A549 (cell line): ENCODE data around the gene MYF5. TPM values are rescaled to one million over a fixed set of nuclear protein-coding genes. Genes with fewer than 3 reads are reported as not detected.

Experiments used
- ATAC-seq, 2 experiments: fragments of 200-7000 bp in 1 of 2; fragments of >200 bp in 1 of 2; cut with Nextera tagmentation in 1 of 2; cut with Tn5 transposase in 1 of 2; 3 replicates each; pipeline versions ENCODE4 v1.8.0 to v1.9.1; 2018 to 2020; ENCODE audit warnings: mild to moderate bottlenecking in 1 of 2, moderate library complexity in 1 of 2
- CTCF ChIA-PET: fragments of 300-600 bp; sonication (Branson Sonifier 250); formaldehyde crosslinking; extraction: SDS; loops from one replicate; lab custom pipeline; 2021; ENCODE audit warnings: antibody characterized with exemption, inconsistent platforms; lab: Yijun Ruan, JAX
- POLR2A ChIA-PET: fragments of 350-600 bp; formaldehyde crosslinking; extraction: SDS; loops from one replicate; lab custom pipeline; 2021; ENCODE audit warnings: antibody characterized with exemption, inconsistent platforms; lab: Yijun Ruan, JAX
- DNase-seq, 2 experiments: peaks; one replicate each; pipeline versions ENCODE4 v3.0.0 to v3.0.0-alpha.2; 2011 to 2016; ENCODE audit warnings: low read depth in 1 of 2, low spot score in 1 of 2
- FAIRE-seq: peaks from 2 replicates; lab custom pipeline; 2011; peaks lifted over from hg19 to GRCh38; lab: Jason Lieb, UNC
- H3K27ac ChIP-seq, 2 experiments: fragments of >200 bp; sonication (Bioruptor Twin); formaldehyde crosslinking; 3 replicates each; pipeline ENCODE4 v1.5.1; 2016 to 2017
- H3K4me1 ChIP-seq: fragments of >200 bp; sonication (Bioruptor Twin); formaldehyde crosslinking; 3 replicates; pipeline ENCODE4 v1.6.1; 2016
- H3K4me2 ChIP-seq: fragments of >200 bp; sonication (Bioruptor Twin); formaldehyde crosslinking; 3 replicates; pipeline ENCODE4 v1.6.1; 2016
- H3K4me3 ChIP-seq: fragments of >200 bp; sonication (Bioruptor Twin); formaldehyde crosslinking; 3 replicates; pipeline ENCODE4 v1.5.1; 2016
- H3K9me3 ChIP-seq: fragments of >200 bp; sonication (Bioruptor Twin); formaldehyde crosslinking; 3 replicates; pipeline ENCODE4 v1.6.1; 2016
- CBX2 ChIP-seq: fragments of 200-600 bp; sonication (generic); IDR thresholded peaks from 2 replicates; pipeline ENCODE4 v1.6.1; 2016; ENCODE audit warnings: low read depth, mild to moderate bottlenecking, borderline replicate concordance
- CEBPB ChIP-seq, 2 experiments: fragments of >200 bp in 1 of 2; sonication (Bioruptor Twin) in 1 of 2; formaldehyde crosslinking in 1 of 2; IDR thresholded peaks; 2 replicates each; pipeline ENCODE4 v1.6.1; 2012 to 2016
- CHD2 ChIP-seq: fragments of 150-350 bp; IDR thresholded peaks from 2 replicates; pipeline ENCODE4 v1.6.1; 2014; ENCODE audit warnings: low read length; ENCODE audit not compliant: partially characterized antibody
- FOSB ChIP-seq: fragments of 250-450 bp; sonication (Bioruptor Pico); IDR thresholded peaks from 2 replicates; pipeline ENCODE4 v1.5.0; 2020; ENCODE audit warnings: mild to moderate bottlenecking, moderate library complexity
- HEYL ChIP-seq: fragments of 250-450 bp; sonication (Bioruptor Pico); IDR thresholded peaks from 2 replicates; pipeline ENCODE4 v1.8.0; 2021; ENCODE audit warnings: mild to moderate bottlenecking, moderate library complexity
- KDM1A ChIP-seq: fragments of 200-600 bp; sonication (generic); IDR thresholded peaks from 2 replicates; pipeline ENCODE4 v1.6.1; 2016; ENCODE audit warnings: low read depth, mild to moderate bottlenecking
- KDM5A ChIP-seq: fragments of 200-600 bp; sonication (generic); IDR thresholded peaks from 2 replicates; pipeline ENCODE4 v1.6.1; 2016; ENCODE audit warnings: antibody characterized with exemption, mild to moderate bottlenecking
- MAZ ChIP-seq: fragments of 150-350 bp; IDR thresholded peaks from 2 replicates; pipeline ENCODE4 v1.6.1; 2014; ENCODE audit warnings: antibody characterized with exemption, low read depth, low read length, borderline replicate concordance
- TP53 ChIP-seq: fragments of 250-450 bp; sonication (Bioruptor Pico); IDR thresholded peaks from 2 replicates; pipeline ENCODE4 v1.5.0; 2021; ENCODE audit warnings: mild to moderate bottlenecking, moderate library complexity
- ZNF302 ChIP-seq: fragments of 250-450 bp; sonication (Bioruptor Pico); IDR thresholded peaks from 2 replicates; pipeline ENCODE4 v1.9.0; 2021; ENCODE audit warnings: inconsistent platforms, mild to moderate bottlenecking, moderate library complexity
- WGBS: methylation state at CpG from one replicate; pipeline ENCODE4 v1.1.6; 2017; ENCODE audit errors: missing lambda C conversion rate; 5-methylcytosine and 5-hydroxymethylcytosine counted together
- polyA plus RNA-seq, 4 experiments: library from polyadenylated mRNA; depleted of rRNA in 3 of 4; stranded (reverse); fragments of >200 nt; fragmentation: RNase III in 1 of 4; extraction: RNeasy Plus Mini Kit Qiagen cat#74134 plus additional on column Dnase treatment in 1 of 4; gene quantifications; 2 replicates in 3 of 4; 3 replicates in 1 of 4; pipeline ENCODE4 v1.2.3, GENCODE V29; 2011 to 2017
- TF ChIP-seq, protein P1 (sequence below): fragments of 200-600 bp; sonication (generic); IDR thresholded peaks from 2 replicates; pipeline ENCODE4 v1.6.1; 2016; ENCODE audit warnings: antibody characterized with exemption, mild to moderate bottlenecking, moderate library complexity
- TF ChIP-seq, protein P2 (sequence below): IDR thresholded peaks from 2 replicates; pipeline ENCODE4 v1.6.1; 2012
- TF ChIP-seq, protein P3 (sequence below): fragments of >200 bp; sonication (Bioruptor Twin); formaldehyde crosslinking; IDR thresholded peaks from 2 replicates; pipeline ENCODE4 v1.6.1; 2016
- TF ChIP-seq, protein P4 (sequence below): IDR thresholded peaks from 2 replicates; pipeline ENCODE4 v1.6.1; 2012; ENCODE audit warnings: low read depth, borderline replicate concordance

Gene MYF5
- polyA plus RNA-seq, 2 of the 4 experiments (the other 2 are of a cell fraction) = not detected

- 83% methylated on average over 48 of the region's 50 CpGs for WGBS
- FAIRE-seq (no peak), DNase-seq (no peak), ATAC-seq (no peak)
- POLR2A ChIA-PET = no interaction called here
- no peak overlapping the region for H3K4me3 ChIP-seq
- CTCF ChIA-PET = no interaction called here
- TF ChIP-seq CBX2 = no peak
- no peak for TF ChIP-seq CEBPB (IDR thresholded peaks at IDR 0.05)
- TF ChIP-seq, protein P1, sequence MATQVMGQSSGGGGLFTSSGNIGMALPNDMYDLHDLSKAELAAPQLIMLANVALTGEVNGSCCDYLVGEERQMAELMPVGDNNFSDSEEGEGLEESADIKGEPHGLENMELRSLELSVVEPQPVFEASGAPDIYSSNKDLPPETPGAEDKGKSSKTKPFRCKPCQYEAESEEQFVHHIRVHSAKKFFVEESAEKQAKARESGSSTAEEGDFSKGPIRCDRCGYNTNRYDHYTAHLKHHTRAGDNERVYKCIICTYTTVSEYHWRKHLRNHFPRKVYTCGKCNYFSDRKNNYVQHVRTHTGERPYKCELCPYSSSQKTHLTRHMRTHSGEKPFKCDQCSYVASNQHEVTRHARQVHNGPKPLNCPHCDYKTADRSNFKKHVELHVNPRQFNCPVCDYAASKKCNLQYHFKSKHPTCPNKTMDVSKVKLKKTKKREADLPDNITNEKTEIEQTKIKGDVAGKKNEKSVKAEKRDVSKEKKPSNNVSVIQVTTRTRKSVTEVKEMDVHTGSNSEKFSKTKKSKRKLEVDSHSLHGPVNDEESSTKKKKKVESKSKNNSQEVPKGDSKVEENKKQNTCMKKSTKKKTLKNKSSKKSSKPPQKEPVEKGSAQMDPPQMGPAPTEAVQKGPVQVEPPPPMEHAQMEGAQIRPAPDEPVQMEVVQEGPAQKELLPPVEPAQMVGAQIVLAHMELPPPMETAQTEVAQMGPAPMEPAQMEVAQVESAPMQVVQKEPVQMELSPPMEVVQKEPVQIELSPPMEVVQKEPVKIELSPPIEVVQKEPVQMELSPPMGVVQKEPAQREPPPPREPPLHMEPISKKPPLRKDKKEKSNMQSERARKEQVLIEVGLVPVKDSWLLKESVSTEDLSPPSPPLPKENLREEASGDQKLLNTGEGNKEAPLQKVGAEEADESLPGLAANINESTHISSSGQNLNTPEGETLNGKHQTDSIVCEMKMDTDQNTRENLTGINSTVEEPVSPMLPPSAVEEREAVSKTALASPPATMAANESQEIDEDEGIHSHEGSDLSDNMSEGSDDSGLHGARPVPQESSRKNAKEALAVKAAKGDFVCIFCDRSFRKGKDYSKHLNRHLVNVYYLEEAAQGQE = no peak
- TF ChIP-seq FOSB = no peak
- TF ChIP-seq KDM5A = no peak
- TF ChIP-seq TP53 (CRISPR knock-in tag) = no peak
- TF ChIP-seq, protein P2, sequence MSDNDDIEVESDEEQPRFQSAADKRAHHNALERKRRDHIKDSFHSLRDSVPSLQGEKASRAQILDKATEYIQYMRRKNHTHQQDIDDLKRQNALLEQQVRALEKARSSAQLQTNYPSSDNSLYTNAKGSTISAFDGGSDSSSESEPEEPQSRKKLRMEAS = no peak
- no peak for TF ChIP-seq KDM1A
- no peak for TF ChIP-seq ZNF302
- no peak overlapping the region for H3K4me2 ChIP-seq
- H3K4me1 ChIP-seq = no peaks in the 10 kb centered on the region
- H3K9me3 ChIP-seq = no peaks in the 10 kb centered on the region
- H3K27ac ChIP-seq = no peak overlapping the region
These were observed 8.3 kb upstream of the MYF5 start for GRCh38 chr12:80708259-80708974.

- Histone ChIP-seq H3K4me2 (no peak overlapping the region), H3K4me3 (no peak overlapping the region), H3K9me3 (no peaks in the 10 kb centered on the region), H3K27ac (no peak overlapping the region), H3K4me1 (no peaks in the 10 kb centered on the region)
- FAIRE-seq (no peak), ATAC-seq (no peak), DNase-seq (no peak)
- no peak for TF ChIP-seq MAZ
- TF ChIP-seq CHD2 = no peak
- TF ChIP-seq, protein P3, sequence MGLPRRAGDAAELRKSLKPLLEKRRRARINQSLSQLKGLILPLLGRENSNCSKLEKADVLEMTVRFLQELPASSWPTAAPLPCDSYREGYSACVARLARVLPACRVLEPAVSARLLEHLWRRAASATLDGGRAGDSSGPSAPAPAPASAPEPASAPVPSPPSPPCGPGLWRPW = no peak
- TF ChIP-seq HEYL (CRISPR knock-in tag) = no peak
- TF ChIP-seq, protein P4, sequence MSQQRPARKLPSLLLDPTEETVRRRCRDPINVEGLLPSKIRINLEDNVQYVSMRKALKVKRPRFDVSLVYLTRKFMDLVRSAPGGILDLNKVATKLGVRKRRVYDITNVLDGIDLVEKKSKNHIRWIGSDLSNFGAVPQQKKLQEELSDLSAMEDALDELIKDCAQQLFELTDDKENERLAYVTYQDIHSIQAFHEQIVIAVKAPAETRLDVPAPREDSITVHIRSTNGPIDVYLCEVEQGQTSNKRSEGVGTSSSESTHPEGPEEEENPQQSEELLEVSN = no peak
- 0 out of 4 replicates have a peak, but pooled peaks of 1 of the 2 experiments have one; percentile 8 for TF ChIP-seq CEBPB (IDR thresholded peaks at IDR 0.05)
- TF ChIP-seq, protein P1 = no peak
- CTCF ChIA-PET = no interaction called here
- 59% methylated on average over 10 of the region's 10 CpGs for WGBS
- POLR2A ChIA-PET = no interaction called here
These were observed 7.8 kb upstream of the MYF5 start for GRCh38 chr12:80708975-80709328.
